Renal cortex interstitium (tissue), 11 donors: Measurements from ENCODE around the gene REEP3. TPM values are rescaled to one million over a fixed set of nuclear protein-coding genes. Genes with fewer than 3 reads are reported as not detected.
"Not testable (repeated sequence)": the region's sequence is repeated elsewhere in the genome, so short reads cannot be mapped to it uniquely, and the experiment has no call there.

Experiments
- DNase-seq, 11 donors: peaks; one replicate each; pipeline ENCODE4 v3.0.0-alpha.2; 2013; ENCODE audit warnings: low read depth in 9 of 11, low spot score in 4 of 11; ENCODE audit errors: extremely low read depth in 1 of 11
- polyA plus RNA-seq, 3 donors: library from polyadenylated mRNA; unstranded; fragments of 120-200 nt; gene quantifications; one replicate each; pipeline ENCODE4 v1.2.1, GENCODE V29; 2013; ENCODE audit not compliant: insufficient read length in 3 of 3

REEP3 gene
- polyA plus RNA-seq, 3 donors, result 26.3 to 39.0 (median 34.2) TPM

DNA sequence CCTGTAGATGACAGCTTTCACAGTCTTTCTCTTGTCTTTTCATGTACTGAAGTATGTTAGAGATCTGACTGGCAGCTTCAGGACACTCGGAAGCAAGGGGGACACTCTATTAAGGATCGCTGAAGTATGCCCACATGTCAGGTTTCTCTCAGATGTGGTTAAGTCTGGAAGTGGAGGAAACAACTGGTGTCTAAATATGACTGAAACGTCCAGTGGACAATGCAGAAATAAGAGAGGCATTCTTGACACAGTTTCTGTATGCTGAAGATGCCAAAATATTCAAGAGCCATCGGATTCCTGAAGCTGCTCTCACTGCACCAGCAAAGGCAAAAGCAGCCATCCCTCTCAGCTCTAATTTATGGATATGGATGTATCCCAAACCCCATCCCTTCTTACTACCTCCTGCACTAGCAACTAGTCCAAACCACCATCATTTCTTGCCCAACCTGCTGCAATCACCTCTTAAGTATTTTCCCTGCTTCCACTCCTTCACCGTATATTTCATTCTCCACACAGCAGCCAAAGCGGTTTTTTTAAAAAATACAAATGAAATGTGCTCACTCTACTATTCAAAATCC lies 113.4 kb downstream of the REEP3 start:
- DNase-seq, result no peak

DNA sequence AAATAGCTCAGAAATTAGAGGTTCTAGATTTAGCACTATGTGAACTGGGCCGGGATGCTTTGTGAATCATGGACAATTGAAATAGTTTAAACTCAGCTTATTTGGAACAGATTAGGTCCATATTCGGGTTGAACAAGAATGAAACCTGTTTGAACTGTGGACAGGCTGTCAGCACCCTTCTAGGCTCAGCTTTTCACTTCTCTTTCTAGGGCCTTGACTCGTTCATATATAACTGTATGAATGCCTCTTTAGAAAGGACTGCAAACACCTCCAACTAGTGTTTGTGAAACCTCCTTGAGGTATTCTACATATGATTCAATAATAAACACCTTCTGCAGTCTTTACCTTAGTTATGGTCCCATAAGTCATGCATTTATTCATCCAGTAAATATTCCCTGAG lies 115.6 kb downstream of the REEP3 start:
- no peak for DNase-seq

DNA sequence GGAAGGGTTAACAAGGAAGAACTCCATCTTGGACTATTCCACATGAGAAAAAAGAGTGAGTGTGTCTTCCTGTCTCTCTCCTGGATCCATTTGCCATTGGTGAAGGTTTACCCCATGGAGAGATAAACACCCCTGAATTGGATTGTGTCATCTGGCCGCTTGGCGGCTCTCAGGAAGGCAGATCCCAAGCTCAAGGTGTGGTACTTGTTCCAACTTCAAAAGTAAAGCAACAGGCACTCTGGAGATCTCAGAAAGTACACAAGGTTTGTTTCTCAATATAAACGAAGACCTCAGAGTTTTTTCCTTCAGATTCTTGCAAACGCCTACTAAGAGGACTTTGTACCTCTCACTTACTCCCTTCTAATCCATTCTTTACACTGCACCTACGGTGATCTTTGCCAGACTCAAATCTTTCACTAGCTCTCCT lies 116.7 kb downstream of the REEP3 start:
- no peak for DNase-seq

DNA sequence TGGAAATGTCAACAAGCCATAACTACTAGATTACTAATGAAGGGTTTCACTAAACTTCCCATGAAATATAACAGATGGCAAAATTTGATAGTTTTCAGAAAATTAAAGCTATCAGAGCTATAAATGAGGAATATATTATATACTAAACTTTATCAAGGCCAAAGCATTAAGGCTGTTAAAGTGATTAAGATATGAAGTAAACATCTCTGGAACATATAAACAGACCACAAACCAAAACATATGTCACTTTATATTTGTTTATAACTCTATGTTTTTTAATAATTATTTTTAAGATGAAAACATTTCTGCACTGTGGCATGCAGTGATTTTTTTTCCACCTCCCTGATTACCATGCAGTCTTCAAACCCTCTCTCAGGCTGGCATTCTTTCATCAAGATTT lies 120.2 kb downstream of the REEP3 start:
- no peak for DNase-seq

DNA sequence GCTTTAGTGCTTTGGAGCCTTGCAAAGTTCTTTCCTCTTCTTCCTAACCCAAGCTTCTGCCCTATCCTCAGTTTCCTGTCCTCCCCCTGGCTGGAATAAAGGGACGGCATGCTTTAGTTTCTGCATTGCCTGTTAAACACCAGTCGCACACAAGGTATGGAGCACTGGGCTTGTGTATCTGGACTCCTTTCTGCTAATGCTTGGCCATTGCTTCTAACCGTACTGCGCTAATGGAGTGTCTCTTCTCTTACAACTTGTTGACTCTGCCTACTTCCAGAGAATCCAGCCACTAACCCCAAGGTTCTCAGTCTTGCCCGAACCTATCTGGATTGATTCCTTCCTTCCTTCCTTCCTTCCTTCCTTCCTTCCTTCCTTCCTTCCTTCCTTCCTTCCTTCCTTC lies 120.6 kb downstream of the REEP3 start:
- no peak for DNase-seq

DNA sequence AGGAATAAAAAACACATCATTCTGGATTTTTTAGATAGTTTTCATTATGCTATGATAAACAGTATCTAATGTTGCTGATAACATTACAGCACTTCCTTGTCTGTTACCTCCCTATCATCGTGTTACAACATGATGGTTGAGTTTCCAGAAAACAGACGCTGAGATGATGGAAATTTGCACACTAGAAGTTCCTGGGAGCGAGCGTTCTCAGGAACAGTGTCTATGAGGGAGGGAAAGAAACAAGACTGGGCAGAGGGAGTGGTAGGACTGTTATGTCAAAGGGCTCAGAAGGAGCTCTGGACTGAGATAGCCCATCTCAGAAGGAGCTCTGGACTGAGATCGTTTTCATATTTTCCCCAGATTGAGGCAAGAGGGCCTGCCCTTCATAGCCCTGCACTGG lies 121.6 kb downstream of the REEP3 start:
- no peak for DNase-seq

DNA sequence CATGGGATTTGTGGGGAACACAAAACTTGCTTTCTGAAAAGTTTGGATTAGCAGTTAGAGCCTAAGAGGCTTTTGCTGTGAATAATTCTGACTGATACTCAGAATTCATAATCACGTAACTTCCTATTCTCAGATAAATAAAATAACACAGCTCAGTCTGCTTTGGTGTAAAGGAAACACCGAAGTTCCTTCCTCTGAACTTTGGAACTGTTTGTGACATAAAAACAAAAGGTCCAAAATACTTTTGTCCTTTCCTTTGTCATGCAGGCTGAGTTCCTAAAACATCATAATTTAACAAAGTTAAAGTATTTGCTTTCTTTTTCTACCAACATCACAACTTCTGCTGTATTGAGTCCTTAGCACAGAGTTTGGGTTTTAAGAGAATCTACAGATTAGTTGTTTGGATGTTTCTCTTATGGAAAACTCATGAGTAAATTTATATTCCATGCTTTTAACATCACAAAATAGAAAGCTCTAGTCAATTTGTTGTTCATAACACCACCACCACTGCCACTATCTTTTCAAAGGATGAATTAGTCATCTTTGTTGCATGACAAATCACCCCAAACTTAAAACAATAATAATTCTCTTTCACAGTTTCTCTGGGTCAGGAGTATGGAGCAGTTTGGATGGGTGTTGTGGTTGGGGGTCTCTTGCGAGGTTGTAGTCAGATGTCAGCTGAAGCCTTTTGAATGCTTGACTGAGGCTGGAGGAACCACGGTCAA lies 123.4 kb downstream of the REEP3 start:
- DNase-seq, result no peak

DNA sequence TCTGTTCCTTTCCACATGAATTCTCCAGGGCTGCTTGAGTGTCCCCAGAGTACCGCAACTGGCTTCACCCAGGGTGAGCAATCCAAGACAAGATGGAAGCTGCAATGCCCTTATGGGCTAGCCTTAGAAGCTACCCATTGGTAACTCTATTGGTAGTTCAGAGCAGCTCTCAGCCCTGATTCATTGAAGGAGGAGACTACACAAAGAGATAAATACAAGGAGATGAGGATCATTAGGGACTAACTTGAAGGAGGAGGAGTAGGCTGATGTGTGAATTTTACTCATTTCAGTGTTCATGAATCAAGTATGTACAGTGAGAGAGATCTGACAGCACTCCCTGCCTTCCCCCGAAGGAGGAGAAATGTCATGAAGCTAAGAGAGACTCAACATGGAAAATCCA lies 124.0 kb downstream of the REEP3 start:
- no peak for DNase-seq

DNA sequence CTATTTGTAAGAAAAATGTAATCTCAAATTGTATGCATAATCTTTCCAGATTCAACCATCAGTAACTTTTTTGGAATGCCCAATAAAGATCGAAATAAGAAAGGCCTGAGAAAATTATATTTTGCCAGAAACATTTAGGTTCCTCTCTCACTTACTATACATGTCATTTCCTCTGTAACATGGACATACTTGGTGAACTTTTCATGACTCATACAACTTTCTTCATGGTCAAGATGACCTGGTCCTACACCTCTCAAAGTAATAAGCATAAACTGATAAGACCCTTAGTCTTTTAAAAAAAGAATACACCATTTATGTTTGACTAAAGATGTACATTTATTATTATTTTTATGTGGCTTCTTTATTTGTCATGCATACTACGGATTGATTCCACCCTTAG lies 125.3 kb downstream of the REEP3 start:
- DNase-seq, result no peak

DNA sequence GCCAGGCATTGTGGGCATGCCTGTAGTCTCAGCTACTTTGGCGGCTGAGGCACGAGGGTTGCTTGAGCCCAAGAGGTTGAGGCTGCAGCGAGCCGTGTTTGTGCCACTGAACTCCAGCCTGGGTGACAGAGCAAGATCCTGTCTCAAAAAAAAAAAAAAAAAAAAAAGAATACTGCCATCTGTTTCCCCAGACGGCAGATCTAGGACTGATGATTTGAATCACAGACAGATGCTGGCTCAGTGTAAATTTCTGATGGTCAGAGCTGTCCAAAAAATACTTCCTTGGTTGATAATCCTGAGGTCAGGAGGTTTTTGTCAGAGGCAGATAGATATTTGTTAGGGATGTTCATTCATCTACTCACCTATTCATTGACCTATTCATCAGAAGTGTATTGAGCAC lies 130.7 kb downstream of the REEP3 start:
- DNase-seq, result no peak

DNA sequence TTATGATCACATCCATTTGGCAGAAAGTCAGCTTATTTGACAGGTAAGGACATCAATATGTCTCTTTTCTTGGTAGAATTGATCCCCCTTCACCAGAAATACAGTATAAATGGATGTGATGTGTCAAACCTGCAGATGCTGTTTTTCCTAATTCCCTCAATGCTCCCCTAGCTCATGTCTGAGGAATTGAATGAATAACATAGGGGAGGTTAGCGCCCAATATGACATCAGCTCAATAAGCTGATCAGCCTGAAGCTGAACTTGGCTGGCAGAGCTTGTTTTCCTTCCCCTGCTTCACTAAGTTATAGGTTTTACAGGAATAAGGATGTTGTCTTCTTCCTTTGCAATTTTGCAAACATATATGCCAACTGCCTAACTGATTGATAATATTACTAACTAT lies 132.5 kb downstream of the REEP3 start:
- no peak for DNase-seq

DNA sequence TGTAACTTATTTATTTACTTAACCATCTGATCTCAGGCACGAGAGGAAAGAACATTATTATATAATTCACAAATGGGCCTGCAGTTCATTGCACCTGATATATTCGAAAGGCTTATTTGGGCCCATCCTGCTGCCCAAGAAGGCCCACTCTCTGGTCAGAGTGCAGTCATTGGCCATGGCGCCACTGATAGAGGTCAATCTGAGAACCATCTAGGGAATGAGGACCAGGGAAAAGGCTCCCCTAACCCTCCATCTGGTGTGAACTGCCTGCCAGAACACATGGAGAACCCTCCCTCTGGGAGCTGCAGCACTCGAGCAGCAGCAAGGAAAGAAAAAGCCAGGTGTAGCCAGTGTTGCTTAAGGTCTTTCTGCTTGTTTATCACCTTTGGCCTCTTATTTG lies 136.6 kb downstream of the REEP3 start:
- no peak for DNase-seq

DNA sequence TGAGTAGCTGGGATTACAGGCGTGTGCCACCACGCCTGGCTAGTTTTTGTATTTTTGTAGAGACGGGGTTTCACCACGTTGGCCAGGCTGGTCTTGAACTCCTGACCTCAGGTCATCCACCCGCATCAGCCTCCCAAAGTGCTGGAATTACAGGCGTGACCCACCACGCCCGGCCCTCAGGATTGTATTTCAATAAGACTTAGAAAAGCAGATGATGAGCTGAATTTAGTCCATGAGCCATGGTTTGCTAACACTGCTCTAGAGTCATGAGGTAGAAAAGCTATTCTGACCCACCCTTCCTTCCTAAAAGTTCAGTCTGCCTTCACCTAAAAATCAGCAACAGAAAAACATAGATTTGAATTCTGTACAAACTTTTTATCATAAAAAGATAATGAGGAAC lies 139.7 kb downstream of the REEP3 start:
- DNase-seq, result not testable (repeated sequence)

DNA sequence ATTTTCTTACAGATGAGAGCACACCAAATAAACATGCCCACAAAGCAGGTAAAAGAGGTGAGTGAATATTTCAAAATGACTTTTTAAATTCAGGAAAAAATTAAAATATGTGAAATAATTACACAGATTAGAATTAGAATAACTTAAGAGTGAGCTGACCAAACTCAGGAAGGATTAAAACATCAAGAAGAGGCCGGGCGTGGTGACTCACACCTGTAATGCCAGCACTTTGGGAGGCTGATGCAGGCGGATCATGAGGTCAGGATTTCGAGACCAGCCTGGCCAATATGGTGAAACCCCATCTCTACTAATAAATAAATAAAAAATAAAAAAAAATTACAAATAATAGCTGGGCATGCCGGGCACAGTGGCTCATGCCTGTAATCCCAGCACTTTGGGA lies 140.1 kb downstream of the REEP3 start:
- no peak for DNase-seq

DNA sequence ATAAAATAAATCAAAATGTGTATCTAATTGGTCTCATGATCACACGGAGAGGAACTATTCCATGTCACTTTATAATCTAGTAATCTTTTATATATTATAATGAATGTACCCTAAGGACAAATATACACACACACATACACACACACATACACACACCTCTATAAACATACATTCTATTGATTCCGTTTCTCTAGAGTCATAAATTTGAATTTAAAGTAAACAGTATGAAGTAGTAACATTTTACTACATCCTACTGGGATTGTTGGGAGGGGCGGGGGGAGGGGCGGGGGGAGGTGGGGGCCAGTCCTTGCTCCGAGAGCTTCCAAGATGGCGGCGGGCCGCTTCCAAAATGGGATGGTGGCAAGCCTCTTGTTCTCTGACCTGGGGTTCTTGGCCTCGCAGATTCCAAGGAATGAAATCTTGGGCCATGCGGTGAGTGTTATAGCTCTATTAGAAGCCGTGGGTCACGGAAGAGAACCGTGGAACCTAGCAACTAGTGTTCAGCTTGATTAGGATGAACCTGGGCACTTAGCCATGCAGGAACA lies 143.2 kb downstream of the REEP3 start:
- no peak for DNase-seq

DNA sequence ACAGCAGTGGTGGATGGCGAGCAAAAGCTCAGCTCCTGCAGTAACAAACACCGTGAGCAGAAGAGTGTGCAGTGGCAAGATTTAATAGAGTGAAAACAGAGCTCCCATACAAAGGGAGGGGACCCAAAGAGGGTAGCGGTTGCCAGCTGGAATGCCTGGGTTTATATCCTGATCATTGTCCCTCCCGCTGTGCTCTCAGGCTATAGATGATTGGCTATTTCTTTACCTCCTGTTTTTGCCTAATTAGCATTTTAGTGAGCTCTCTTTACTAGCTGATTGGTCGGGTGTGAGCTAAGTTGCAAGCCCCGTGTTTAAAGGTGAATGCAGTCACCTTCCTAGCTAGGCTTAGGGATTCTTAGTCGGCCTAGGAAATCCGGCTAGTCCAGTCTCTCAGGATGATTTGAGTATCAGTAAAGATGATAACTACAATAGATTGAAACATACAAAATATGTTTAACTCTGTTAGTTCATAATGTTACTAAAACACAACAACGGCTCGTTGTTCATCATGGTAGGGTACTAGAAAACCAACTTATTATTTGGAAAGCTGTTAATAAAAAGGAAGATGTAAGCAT lies 143.9 kb downstream of the REEP3 start:
- not testable (repeated sequence) for DNase-seq

DNA sequence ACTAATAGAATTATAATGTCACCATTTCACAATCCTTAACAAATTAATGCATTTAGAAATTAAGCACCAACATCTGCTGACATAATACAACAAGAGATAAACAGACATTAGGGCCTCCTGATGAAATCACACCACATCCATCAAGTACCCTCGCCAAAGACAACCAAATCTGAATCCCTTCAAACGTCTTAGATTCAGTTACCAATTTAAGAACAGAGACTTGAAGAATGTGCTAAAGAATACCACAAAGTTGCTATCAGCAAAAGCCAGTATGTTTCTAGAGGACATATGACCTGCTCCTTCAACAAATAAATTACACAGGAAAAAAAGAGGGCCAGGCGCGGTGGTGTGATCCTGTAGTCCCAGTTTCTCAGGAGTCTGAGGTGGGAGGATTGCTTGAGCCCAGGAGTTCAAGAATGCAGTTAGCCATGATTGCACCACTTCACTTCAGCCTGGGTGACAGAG lies 144.5 kb downstream of the REEP3 start:
- DNase-seq, result no peak

DNA sequence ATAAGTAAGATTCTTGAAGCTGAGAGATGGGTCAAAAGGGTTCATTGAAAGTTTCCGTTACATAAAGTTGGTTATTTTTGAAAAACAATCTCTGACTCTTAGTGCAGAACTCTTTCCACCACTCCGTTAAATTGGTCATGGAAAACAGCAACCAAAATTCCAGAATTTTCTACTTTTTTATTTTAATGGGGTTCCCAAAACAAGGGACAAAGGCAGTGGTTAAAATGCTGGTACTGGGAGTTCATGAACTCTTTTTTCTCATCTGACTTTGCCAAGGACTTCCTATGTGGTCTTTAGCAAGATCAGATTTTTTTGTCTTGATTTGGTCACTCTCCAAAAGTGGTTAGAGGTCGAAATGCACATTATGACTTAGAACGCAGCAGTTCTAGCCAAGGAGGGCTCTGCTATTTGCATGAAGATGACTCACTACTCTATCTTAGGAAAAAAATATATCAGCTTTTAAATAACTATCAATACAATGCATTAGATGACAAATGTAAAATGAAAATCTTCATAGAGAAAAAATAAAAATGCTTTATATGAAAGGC lies 145.7 kb downstream of the REEP3 start:
- DNase-seq, result no peak

DNA sequence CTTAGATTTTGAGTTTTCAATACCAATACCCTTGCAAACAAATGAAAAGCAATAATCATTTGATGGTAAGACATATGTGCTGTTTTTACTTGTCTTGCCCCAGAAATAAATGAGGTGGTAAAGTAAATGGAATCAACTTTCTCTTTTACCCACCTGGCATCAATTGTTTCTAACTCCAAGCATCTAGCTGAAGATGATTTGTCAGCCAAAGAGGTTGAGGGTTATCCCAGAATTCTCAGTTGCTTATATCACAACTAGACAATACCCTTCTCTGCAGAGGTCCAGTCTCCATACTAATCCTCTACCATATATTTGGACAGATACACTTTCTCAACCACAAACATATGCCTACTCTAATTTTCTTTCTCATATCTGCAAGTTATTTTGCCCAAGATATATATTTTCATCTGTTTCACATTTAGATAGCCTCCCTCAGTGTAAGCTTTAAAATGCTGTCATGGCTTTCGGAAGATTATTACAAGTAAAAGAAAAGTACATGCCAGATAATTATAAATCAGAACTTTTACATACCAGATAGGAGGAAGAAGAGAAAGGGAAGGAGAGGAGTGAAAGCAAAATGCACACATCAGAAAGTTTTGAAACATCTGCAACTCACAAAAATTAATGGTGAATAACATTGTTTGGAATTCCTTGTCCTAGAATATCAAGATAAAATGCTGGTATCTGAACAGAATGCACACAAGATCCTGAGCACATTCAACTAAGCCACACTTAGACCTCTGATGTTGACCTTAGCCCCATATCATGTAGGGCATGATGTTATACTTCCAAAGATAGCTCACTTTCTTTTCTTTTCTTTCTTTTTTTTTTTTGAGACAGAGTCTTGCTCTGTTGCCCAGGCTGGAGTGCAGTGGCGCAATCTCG lies 146.6 kb downstream of the REEP3 start:
- no peak for DNase-seq
